Gastrocnemius medialis (tissue), 4 donors: Measurements from ENCODE around the gene IQSEC2. TPM values are rescaled to one million over a fixed set of nuclear protein-coding genes. Genes with fewer than 3 reads are reported as not detected.

Source experiments
- ATAC-seq, 2 donors: fragments of 150-250 bp; one replicate each; pipeline ENCODE4 v1.9.1; 2016
- DNase-seq, 2 donors: peaks; one replicate each; pipeline ENCODE4 v3.0.0-alpha.2; 2019
- H3K27ac ChIP-seq, 4 donors: fragments of 200-600 bp; sonication (generic); 1 replicate in 1 of 4; 2 replicates in 3 of 4; pipeline ENCODE4 v1.5.1; 2016 to 2018; ENCODE audit warnings: mild to moderate bottlenecking in 2 of 4, moderate library complexity in 1 of 4
- H3K27me3 ChIP-seq, 3 donors: fragments of 200-600 bp; sonication (generic) in 2 of 3; 1 replicate in 1 of 3; 2 replicates in 2 of 3; pipeline versions ENCODE4 v1.5.1 to v1.6.0; 2016 to 2019; ENCODE audit warnings: mild to moderate bottlenecking in 1 of 3, moderate library complexity in 1 of 3
- H3K36me3 ChIP-seq, 2 donors: fragments of 200-600 bp; sonication (generic) in 1 of 2; one replicate each; pipeline ENCODE4 v1.5.1; 2017 to 2018
- H3K4me1 ChIP-seq, 2 donors: fragments of 200-600 bp; sonication (generic) in 1 of 2; one replicate each; pipeline ENCODE4 v1.5.1; 2016 to 2017; ENCODE audit warnings: mild to moderate bottlenecking in 2 of 2
- H3K4me3 ChIP-seq, 4 donors: fragments of 200-600 bp; sonication (generic) in 3 of 4; 1 replicate in 1 of 4; 2 replicates in 3 of 4; pipeline ENCODE4 v1.5.1; 2016 to 2019; ENCODE audit warnings: mild to moderate bottlenecking in 2 of 4
- H3K9me3 ChIP-seq, 3 donors: fragments of 200-600 bp; sonication (generic) in 2 of 3; 1 replicate in 1 of 3; 2 replicates in 2 of 3; pipeline ENCODE4 v1.5.1; 2016 to 2019
- CTCF ChIP-seq, 5 experiments: fragments of 450-650 bp in 3 of 5; fragments of 200-600 bp in 2 of 5; sonication (generic) in 2 of 5; IDR thresholded peaks in 4 of 5; conservative IDR thresholded peaks in 1 of 5; 1 replicate in 4 of 5; 2 replicates in 1 of 5; pipeline ENCODE4 v1.5.1; 2016 to 2019; ENCODE audit warnings: antibody characterized with exemption in 5 of 5, mild to moderate bottlenecking in 3 of 5, moderate library complexity in 3 of 5
- POLR2A ChIP-seq, 2 donors: fragments of 450-650 bp; IDR thresholded peaks; one replicate each; pipeline ENCODE4 v1.6.1; 2017; ENCODE audit warnings: antibody characterized with exemption in 2 of 2, mild to moderate bottlenecking in 2 of 2, moderate library complexity in 2 of 2
- in situ Hi-C, 4 donors: fragments of 200-750 bp; cut with MboI; loops; one replicate each; pipeline versions ENCODE4 v1.15.0 to v1.8.0; 2017; ENCODE audit warnings: low sequenced_read_pairs in 4 of 4
- intact Hi-C: fragments of 100-400 bp; cut with DNase I; formaldehyde crosslinking; loops from one replicate; pipeline ENCODE4 v1.15.1; 2023; ENCODE audit warnings: low total_unique reads
- total RNA-seq, 4 donors: library from RNA; depleted of rRNA; stranded (reverse); fragments of >200 nt; gene quantifications; one replicate each; pipeline versions ENCODE4 v1.1.0 to v1.2.3, GENCODE V29; 2016

IQSEC2 gene
- total RNA-seq, 4 donors from 2014 or later: 59.2 to 127 (median 73.9) TPM

GRCh38 chrX:53265771-53266574 lies 15.4 kb downstream of the IQSEC2 start:
- in situ Hi-C loops (no loop called here), intact Hi-C loops (no loop called here)
- no peak overlapping the region for H3K27ac ChIP-seq
- TF ChIP-seq POLR2A (IDR thresholded peaks at IDR 0.05) (no peak), CTCF (IDR thresholded peaks at IDR 0.05 in 4 of 5, conservative IDR thresholded peaks at IDR 0.05 in 1 of 5) (no peak)
- no peaks in the 10 kb centered on the region for H3K4me1 ChIP-seq
- no peaks in the 10 kb centered on the region for H3K36me3 ChIP-seq
- H3K9me3 ChIP-seq: no peaks in the 10 kb centered on the region
- peaks cover 0 to 4% (median 0%) of the 10 kb centered on the region in 3 donors for H3K27me3 ChIP-seq
- DNase-seq (no peak), ATAC-seq (no peak)
- H3K4me3 ChIP-seq: no peak overlapping the region

DNA sequence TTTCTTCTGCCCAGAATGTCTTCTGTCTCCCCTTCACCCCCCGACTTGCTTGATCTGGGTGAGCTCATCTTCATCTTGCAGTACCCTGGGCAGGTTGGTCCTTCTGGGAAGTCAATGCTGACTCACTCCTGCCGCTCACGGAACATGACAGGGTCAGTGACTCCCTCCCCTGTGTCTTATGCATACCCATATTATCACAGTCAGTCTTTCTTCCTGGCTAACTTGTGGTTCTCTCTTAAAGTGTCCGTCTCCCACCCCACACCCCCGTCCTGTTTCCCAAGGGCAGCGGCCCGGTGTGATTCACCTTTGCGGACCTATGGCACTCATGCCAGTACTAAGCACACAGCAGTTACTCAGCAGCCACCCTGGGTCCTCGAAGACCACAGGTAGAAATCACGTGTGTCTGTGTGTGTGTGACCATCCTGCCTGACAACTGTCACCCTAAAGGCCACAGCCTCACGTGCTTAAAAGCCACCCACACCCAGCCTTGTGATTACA lies 17.7 kb downstream of the IQSEC2 start:
- intact Hi-C loops (no loop called here), in situ Hi-C loops (no loop called here)
- Histone ChIP-seq H3K27ac (no peak overlapping the region), H3K4me3 (no peak overlapping the region), H3K9me3 (no peaks in the 10 kb centered on the region), H3K27me3 (no peaks in the 10 kb centered on the region), H3K36me3 (no peaks in the 10 kb centered on the region), H3K4me1 (no peaks in the 10 kb centered on the region)
- TF ChIP-seq CTCF (IDR thresholded peaks at IDR 0.05 in 4 of 5, conservative IDR thresholded peaks at IDR 0.05 in 1 of 5): no peak
- no peak for TF ChIP-seq POLR2A (IDR thresholded peaks at IDR 0.05)
- DNase-seq (no peak), ATAC-seq (no peak)

DNA sequence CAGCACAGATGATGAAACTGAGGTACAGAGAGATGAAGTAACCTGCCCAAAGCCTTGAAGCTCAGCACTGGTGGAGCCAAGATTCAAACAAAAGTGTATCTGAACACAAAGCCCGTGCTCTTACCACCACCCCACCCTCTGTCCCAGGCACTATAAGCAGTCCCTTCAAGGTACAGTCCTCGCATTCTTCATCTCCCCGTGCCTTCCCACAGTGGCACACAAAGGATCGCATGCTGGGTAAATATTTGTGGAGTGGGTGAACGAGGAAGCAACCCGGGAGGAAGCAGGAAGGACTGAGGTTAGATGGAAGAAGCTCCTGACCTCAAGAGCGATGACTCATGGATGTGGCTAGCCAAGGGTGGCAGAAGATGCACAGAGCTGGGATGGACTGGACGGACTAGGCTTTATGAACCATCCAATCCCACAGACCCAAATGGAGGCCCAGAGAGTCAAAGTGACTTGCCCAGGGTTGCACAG lies 18.4 kb downstream of the IQSEC2 start:
- Histone ChIP-seq H3K36me3 (no peaks in the 10 kb centered on the region), H3K27me3 (no peaks in the 10 kb centered on the region), H3K4me1 (no peaks in the 10 kb centered on the region), H3K4me3 (no peak overlapping the region), H3K27ac (no peak overlapping the region), H3K9me3 (no peaks in the 10 kb centered on the region)
- in situ Hi-C loops (no loop called here), intact Hi-C loops (no loop called here)
- ATAC-seq (no peak), DNase-seq (no peak)
- TF ChIP-seq POLR2A (IDR thresholded peaks at IDR 0.05): no peak
- TF ChIP-seq CTCF (IDR thresholded peaks at IDR 0.05 in 4 of 5, conservative IDR thresholded peaks at IDR 0.05 in 1 of 5): no peak

- Histone ChIP-seq H3K36me3 (no peaks in the 10 kb centered on the region), H3K4me3 (no peak overlapping the region), H3K4me1 (no peaks in the 10 kb centered on the region), H3K27ac (no peak overlapping the region), H3K27me3 (peaks cover 0 to 6% (median 0%) of the 10 kb centered on the region in 3 donors), H3K9me3 (no peaks in the 10 kb centered on the region)
- TF ChIP-seq POLR2A (IDR thresholded peaks at IDR 0.05) (no peak), CTCF (IDR thresholded peaks at IDR 0.05 in 4 of 5, conservative IDR thresholded peaks at IDR 0.05 in 1 of 5) (no peak)
- no peak for ATAC-seq
- no peak for DNase-seq
- intact Hi-C loops: no loop called here
- in situ Hi-C loops: no loop called here
These were observed 19.0 kb downstream of the IQSEC2 start for GRCh38 chrX:53262189-53262917.
